ENCODE data around the gene HBM. TPM values are rescaled to one million over a fixed set of nuclear protein-coding genes. Genes with fewer than 3 reads are reported as not detected.
"Not testable (repeated sequence)": the region's sequence is repeated elsewhere in the genome, so short reads cannot be mapped to it uniquely, and the experiment has no call there.

Gene HBM
- total and polyA plus RNA-seq, 10 of the 15 experiments (the other 5 are each of a cell fraction or from before 2014, with no cell fraction given): 0.23 TPM; not detected in 9

DNA sequence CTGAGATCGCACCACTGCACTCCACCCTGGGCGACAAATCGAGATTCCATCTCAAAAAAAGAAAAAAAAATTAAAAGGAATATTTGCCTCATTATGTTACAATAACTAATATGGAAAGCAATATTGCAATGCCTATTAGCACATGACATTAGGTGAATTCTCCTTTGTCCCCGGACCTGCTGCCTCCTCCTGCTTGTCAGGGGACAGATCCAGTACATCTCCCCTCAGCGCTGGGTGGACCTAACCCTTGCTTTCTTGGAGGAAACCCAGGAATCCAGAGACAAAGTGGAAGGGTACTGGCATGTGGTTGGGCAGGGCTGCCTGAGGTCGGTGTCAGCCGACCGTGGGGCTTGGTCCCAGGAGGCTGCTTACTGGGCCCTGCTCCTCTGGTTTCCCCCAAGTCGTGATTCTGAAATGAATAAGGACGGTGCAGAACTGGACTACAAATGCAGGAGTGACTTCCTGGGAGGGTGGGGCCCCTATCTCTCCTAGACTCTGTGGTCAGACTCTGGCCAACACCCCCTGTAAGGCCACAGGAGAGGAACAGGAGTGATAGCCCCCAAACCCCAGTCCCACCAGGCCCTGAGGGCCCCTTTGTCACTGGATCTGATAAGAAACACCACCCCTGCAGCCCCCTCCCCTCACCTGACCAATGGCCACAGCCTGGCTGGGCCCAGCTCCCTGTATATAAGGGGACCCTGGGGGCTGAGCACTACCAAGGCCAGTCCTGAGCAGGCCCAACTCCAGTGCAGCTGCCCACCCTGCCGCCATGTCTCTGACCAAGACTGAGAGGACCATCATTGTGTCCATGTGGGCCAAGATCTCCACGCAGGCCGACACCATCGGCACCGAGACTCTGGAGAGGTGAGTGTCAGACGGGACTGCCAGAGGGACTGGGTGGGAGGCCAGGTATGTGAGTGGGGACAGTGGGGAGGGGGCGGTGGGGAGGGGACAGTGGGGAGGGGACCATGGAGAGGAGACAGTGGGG is 13.3 kb upstream of the HBM start, which contains the start of gene HBZ (continued):
- TF ChIP-seq, protein P1, sequence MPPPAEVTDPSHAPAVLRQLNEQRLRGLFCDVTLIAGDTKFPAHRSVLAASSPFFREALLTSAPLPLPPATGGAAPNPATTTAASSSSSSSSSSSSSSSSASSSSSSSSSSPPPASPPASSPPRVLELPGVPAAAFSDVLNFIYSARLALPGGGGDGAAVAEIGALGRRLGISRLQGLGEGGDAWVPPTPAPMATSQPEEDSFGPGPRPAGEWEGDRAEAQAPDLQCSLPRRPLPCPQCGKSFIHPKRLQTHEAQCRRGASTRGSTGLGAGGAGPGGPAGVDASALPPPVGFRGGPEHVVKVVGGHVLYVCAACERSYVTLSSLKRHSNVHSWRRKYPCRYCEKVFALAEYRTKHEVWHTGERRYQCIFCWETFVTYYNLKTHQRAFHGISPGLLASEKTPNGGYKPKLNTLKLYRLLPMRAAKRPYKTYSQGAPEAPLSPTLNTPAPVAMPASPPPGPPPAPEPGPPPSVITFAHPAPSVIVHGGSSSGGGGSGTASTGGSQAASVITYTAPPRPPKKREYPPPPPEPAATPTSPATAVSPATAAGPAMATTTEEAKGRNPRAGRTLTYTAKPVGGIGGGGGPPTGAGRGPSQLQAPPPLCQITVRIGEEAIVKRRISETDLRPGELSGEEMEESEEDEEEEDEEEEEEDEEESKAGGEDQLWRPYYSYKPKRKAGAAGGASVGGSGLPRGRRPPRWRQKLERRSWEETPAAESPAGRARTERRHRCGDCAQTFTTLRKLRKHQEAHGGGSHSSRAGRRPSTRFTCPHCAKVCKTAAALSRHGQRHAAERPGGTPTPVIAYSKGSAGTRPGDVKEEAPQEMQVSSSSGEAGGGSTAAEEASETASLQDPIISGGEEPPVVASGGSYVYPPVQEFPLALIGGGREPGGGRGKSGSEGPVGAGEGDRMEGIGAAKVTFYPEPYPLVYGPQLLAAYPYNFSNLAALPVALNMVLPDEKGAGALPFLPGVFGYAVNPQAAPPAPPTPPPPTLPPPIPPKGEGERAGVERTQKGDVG (CRISPR knock-in tag; IDR thresholded peaks at IDR 0.05): no peak
- no peak for TF ChIP-seq BCL11A (IDR thresholded peaks at IDR 0.05; ENCODE audit: low read depth, low read length)
- TF ChIP-seq SIN3A (IDR thresholded peaks at IDR 0.05; ENCODE audit: low read depth, low read length): no peak
- TF ChIP-seq CHD1 (IDR thresholded peaks at IDR 0.05; ENCODE audit: low read depth, low read length): no peak

DNA sequence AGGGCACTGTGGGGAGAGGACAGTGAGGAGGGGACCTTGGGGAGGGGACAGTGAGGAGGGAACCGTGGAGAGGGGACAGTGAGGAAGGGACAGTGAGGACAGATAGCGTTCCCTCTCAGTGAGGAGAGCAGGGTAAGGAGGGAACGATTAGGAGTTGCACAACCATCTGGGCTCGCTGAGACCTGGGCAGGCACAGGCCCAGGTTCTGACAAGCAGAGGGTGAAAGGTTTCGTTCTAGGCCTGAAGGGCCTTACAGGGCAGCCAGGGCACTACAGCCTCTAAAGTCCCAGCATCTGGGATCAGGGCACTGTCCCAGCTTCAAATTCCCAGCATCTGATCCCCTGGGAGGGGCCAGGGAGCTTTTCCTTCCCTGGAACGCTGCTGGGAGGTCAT is 12.7 kb upstream of the HBM start:
- H3K4me1 ChIP-seq (ENCODE audit: control insufficient read depth, insufficient read depth, low read length); POLR2A ChIA-PET; in situ Hi-C loops (cut with MboI); FAIRE-seq; H4K20me1 ChIP-seq (ENCODE audit: control insufficient read depth, insufficient read depth); H3K9me3 ChIP-seq (replicated peaks; ENCODE audit: control insufficient read depth, insufficient read depth, low read length); H3K27ac ChIP-seq (ENCODE audit: control insufficient read depth, insufficient read depth); H3K79me2 ChIP-seq (ENCODE audit: control insufficient read depth, insufficient read depth, low read length); H3K36me3 ChIP-seq (ENCODE audit: control insufficient read depth in 2 of 2, insufficient read depth in 2 of 2, low read length in 1 of 2); CTCF ChIA-PET; ATAC-seq; H2AFZ ChIP-seq (ENCODE audit: control insufficient read depth, low read depth, low read length); intact Hi-C loops (cut with micrococcal nuclease; ENCODE audit: unreplicated experiment); H3K27me3 ChIP-seq (replicated peaks in 1 of 2; ENCODE audit: control insufficient read depth in 2 of 2, insufficient read depth in 2 of 2, low read length in 1 of 2); BruUV-seq (replicated peaks); H3K4me2 ChIP-seq (ENCODE audit: control insufficient read depth, insufficient read depth); DNase-seq (ENCODE audit: low read depth, low spot score); SMC1A ChIA-PET (ENCODE audit: uncharacterized antibody, unreplicated experiment); H3K4me3 ChIP-seq; RAD21 ChIA-PET (ENCODE audit: unreplicated experiment); H3K9ac ChIP-seq (ENCODE audit: control insufficient read depth, insufficient read depth, low read length): not testable (repeated sequence)
- 60% methylated on average over 1 of the region's 6 CpGs for WGBS (ENCODE audit: insufficient coverage, insufficient replicate concordance, low lambda C conversion rate, missing lambda C conversion rate)

DNA sequence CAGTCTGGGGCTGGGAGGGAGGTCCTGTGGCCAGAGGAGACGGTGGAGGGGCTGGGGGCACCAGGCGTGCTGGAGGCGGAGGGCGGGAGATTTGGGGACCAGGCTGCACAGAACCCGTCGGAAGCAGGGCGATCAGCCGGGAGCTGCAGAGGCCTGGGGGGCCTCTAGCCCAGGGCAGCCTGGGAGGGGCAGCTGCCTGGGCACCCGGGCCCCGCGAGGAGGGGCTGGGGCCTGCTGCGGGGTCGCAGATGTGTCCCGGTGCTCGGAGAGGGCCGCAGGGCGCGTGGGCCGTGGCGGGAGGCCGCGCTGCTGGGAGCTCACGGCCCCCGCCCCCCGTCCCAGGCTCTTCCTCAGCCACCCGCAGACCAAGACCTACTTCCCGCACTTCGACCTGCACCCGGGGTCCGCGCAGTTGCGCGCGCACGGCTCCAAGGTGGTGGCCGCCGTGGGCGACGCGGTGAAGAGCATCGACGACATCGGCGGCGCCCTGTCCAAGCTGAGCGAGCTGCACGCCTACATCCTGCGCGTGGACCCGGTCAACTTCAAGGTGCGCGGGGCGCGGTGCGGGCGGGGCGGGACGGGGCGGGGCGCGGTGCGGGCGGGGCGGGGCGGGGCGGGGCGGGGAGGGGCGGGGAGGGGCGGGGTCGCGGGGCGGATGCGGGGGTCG is 12.1 kb upstream of the HBM start:
- H4K20me1 ChIP-seq (ENCODE audit: control insufficient read depth, insufficient read depth); H3K79me2 ChIP-seq (ENCODE audit: control insufficient read depth, insufficient read depth, low read length); in situ Hi-C loops (cut with MboI); FAIRE-seq; intact Hi-C loops (cut with micrococcal nuclease; ENCODE audit: unreplicated experiment); H3K9ac ChIP-seq (ENCODE audit: control insufficient read depth, insufficient read depth, low read length); H3K27ac ChIP-seq (ENCODE audit: control insufficient read depth, insufficient read depth); RAD21 ChIA-PET (ENCODE audit: unreplicated experiment); H2AFZ ChIP-seq (ENCODE audit: control insufficient read depth, low read depth, low read length); H3K4me1 ChIP-seq (ENCODE audit: control insufficient read depth, insufficient read depth, low read length); SMC1A ChIA-PET (ENCODE audit: uncharacterized antibody, unreplicated experiment); H3K36me3 ChIP-seq (ENCODE audit: control insufficient read depth in 2 of 2, insufficient read depth in 2 of 2, low read length in 1 of 2); POLR2A ChIA-PET; DNase-seq (ENCODE audit: low read depth, low spot score); H3K9me3 ChIP-seq (replicated peaks; ENCODE audit: control insufficient read depth, insufficient read depth, low read length); BruUV-seq (replicated peaks); H3K27me3 ChIP-seq (replicated peaks in 1 of 2; ENCODE audit: control insufficient read depth in 2 of 2, insufficient read depth in 2 of 2, low read length in 1 of 2); H3K4me3 ChIP-seq; H3K4me2 ChIP-seq (ENCODE audit: control insufficient read depth, insufficient read depth); CTCF ChIA-PET: not testable (repeated sequence)
- WGBS (ENCODE audit: insufficient coverage, insufficient replicate concordance, low lambda C conversion rate, missing lambda C conversion rate): no CpG with 5 or more reads among the region's 74 CpGs
- ATAC-seq: peak; percentile 16; the same call in 2 of the 3 replicates

Data from GM12878 (cell line).